OCI-LY7 (cell line): ENCODE results near the gene AIRE.
"Not testable (repeated sequence)": the region's sequence is repeated elsewhere in the genome, so short reads cannot be mapped to it uniquely, and the experiment has no call there.

ENCODE experiments used
- CTCF ChIP-seq: fragments of 200-600 bp; sonication (generic); conservative IDR thresholded peaks from 2 replicates; pipeline ENCODE4 v1.5.1; 2014; ENCODE audit warnings: mild to moderate bottlenecking, antibody characterized with exemption, low read length, moderate library complexity, mixed read lengths
- EZH2phosphoT487 ChIP-seq: fragments of 200-600 bp; sonication (generic); IDR thresholded peaks from 2 replicates; pipeline ENCODE4 v1.6.1; 2018; ENCODE audit warnings: low read depth, borderline replicate concordance, mild to moderate bottlenecking, mixed run types, antibody characterized with exemption, low read length, moderate library complexity, mixed read lengths

- TF ChIP-seq CTCF, EZH2phosphoT487: not testable (repeated sequence)
These were observed 44.4 kb upstream of the AIRE start for GRCh38 chr21:44241281-44241680.
